Activated CD4-positive, alpha-beta T cell treated with anti-CD3 and anti-CD28 coated beads for 4 hours (primary cell): ENCODE data around the gene RPS19BP1.
"Not testable (repeated sequence)": the region's sequence is repeated elsewhere in the genome, so short reads cannot be mapped to it uniquely, and the experiment has no call there.

Source experiments
- DNase-seq, 2 donors: peaks; one replicate each; pipeline ENCODE4 v3.0.0-alpha.2; 2020

Gene RPS19BP1

DNA sequence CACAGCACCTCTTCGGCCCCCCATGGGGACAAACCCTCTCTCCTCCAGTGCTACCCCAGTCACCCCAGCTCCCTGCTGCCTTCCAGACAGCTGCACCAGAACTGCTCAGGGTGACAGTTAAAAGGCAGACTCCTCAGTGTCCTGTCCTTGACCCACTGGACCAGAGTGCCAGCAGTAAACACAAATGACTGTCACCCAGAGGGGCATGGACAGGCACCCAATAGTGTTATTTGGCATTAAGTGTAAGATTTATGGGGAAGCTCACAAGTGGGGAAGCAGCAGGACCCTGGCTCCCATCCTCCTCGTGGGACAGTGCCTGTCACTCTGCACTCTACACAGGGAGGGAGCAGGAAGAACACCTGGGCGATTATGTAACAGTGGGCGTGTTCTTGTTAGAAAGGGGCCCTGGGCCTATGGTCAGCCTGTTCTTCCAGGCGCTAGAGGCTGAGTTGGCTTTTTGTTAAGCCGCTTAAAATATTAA, 5.0 kb downstream of the RPS19BP1 start:
- no peak for DNase-seq

DNA sequence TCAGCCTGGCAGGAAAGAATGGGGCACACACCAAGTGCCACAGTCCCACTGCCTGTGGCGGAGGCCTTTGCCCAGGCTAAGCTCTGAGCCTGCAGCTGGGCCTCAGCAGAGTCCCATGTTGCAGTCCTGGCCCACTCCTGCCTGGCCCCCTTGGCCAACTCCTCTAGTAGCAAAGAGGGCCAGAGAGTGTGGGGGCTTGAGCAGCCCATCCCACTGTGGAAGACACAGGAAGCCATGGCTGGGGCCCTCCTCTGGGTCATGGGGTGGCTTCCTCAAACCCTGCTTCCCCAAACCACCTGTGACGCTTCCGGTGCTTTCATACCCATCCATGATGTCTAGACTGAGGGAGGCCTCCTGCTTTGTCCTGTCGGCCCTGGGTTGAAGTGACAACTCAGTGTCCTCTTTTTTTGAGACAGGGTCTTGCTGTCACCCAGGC, 5.8 kb downstream of the RPS19BP1 start:
- no peak for DNase-seq

DNA sequence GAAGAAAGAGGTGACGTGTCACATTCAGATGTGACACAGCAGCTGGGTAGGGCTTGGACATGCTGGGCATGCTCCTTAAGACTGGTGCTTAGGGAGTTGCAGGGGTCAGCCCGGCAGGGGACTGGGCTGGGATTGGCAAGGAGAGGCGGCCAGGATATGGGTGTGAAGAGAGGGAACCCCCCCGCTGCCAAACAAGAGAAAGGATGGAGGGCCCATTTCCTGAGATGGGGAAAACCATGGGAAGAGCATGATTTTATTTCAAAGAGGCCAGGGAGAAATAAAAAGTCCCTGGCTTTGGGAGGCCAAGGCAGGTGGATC, 6.9 kb downstream of the RPS19BP1 start:
- DNase-seq, result no peak

DNA sequence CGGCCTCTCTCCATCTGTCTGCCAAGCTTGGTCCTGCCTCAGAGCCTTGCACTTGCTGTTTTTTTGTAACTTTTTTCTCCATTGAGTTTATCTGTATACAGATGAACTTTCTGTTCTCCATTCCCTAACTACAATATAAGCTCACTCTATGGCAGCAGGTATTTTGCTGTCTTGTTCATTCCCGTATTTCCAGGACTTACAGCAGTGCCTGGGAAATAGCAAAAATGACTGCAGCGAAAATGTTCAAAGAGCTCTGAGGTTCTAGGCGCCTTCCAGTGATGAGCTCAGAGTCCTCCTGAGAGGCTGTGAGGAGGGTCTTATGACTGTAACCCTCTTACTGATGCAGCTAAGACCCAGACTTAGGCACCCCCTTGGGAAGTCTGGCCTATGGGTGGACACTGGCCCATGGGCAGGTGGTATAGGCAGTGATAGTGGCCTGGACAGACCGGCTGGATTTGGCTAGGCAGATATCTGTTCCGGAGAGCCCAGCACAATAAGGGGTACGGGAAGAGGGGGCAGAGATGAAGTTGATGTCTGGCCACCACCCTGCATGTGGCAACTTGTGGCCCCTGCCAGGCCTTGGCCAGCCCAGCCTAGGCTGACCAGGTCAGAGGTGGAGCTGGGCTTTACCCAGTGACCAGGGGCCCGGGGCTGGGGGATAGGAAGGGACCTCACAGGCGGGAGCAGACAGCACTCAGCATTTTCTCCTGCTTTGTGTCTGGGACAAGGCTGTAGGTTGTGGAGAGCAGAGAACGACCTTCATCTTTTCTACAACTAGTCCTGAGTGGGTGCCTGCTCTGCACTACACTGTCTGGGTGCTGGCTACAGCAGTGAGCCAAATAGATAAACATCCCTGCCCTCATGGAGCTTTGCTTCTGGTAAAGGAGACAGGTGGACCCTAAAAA, 7.5 kb downstream of the RPS19BP1 start:
- no peak for DNase-seq

DNA sequence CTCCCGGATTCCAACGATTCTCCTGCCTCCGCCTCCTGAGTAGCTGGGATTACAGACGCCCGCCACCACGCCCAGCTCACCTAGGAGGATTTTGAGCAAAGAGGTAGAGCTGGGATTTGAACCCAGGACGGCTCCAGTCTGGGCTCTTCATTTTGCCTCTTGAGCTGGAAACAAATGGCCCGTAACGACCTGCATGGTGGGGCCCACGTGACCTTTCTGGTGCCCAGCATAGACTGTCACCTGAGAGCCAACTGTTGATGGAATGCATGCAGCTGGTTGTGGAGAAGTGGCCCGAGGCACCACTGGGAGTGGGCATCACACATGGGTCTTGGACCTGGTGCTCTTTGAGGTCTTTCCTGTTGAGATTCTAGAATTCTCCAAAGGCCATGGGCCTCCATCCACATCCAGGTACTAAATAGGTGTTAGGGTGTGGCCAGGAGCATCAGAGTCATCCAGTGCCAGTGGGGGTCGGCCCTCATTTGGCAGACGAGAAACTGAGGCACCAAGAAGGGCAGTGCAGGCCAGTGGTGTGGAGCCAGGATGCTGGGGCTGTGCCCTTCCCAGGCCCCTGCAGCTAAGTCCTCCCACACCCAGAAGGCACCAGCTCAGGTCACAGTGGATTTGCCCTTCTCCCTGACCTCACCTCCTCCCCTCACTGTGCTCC, 8.3 kb downstream of the RPS19BP1 start:
- DNase-seq, result no peak

DNA sequence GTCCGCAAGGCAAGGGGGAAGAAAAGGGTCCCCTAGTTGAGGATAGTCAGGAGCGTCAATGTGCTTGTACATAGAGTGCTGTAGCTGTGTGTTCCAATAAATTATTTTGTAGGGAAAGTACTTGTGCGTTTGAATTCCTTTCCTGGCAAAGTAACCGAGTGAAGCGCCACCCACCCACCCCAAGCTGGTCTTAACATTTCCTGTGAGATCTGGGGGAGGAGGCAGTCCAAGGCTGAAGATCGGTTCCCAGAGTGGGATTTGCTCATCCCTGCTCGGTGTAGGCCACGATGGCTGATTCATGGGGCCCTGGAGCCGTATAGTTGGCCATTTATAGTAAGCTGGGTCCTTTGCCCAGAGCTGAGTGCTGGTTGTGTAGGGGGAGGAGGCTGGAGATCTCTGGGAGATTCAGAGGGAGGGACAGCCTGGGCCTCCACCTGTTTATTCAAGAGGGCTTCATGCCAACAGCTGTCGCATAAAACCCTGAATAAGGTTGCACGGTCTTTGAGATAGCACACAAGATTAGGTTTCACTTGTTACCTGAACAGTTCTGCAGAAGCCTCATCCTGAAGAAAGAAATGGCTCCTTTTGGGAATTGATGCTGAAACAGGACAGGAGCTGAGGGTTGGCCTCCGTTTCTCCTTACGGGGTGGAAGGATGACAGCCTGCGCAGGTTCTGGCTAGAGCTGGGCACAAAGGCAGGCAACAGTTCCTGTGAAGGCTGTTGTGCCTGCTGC, 9.8 kb downstream of the RPS19BP1 start:
- no peak for DNase-seq

DNA sequence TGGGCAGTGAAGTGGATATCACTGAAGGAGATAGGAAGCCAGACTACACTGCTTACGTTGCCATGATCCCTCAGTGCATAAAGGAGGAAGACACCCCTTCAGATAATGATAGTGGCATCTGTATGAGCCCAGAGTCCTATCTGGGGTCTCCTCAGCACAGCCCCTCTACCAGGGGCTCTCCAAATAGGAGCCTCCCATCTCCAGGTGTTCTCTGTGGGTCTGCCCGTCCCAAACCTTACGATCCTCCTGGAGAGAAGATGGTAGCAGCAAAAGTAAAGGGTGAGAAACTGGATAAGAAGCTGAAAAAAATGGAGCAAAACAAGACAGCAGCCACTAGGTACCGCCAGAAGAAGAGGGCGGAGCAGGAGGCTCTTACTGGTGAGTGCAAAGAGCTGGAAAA, 10.5 kb downstream of the RPS19BP1 start:
- not testable (repeated sequence) for DNase-seq

DNA sequence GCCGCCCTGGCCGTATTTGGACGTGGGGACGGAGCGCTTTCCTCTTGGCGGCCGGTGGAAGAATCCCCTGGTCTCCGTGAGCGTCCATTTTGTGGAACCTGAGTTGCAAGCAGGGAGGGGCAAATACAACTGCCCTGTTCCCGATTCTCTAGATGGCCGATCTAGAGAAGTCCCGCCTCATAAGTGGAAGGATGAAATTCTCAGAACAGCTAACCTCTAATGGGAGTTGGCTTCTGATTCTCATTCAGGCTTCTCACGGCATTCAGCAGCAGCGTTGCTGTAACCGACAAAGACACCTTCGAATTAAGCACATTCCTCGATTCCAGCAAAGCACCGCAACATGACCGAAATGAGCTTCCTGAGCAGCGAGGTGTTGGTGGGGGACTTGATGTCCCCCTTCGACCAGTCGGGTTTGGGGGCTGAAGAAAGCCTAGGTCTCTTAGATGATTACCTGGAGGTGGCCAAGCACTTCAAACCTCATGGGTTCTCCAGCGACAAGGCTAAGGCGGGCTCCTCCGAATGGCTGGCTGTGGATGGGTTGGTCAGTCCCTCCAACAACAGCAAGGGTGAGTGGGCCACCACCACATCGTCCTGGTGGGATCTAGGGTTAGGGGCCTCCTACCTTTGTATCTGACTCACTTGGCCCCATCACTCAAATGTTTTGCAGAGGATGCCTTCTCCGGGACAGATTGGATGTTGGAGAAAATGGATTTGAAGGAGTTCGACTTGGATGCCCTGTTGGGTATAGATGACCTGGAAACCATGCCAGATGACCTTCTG, 11.3 kb downstream of the RPS19BP1 start:
- not testable (repeated sequence) for DNase-seq

DNA sequence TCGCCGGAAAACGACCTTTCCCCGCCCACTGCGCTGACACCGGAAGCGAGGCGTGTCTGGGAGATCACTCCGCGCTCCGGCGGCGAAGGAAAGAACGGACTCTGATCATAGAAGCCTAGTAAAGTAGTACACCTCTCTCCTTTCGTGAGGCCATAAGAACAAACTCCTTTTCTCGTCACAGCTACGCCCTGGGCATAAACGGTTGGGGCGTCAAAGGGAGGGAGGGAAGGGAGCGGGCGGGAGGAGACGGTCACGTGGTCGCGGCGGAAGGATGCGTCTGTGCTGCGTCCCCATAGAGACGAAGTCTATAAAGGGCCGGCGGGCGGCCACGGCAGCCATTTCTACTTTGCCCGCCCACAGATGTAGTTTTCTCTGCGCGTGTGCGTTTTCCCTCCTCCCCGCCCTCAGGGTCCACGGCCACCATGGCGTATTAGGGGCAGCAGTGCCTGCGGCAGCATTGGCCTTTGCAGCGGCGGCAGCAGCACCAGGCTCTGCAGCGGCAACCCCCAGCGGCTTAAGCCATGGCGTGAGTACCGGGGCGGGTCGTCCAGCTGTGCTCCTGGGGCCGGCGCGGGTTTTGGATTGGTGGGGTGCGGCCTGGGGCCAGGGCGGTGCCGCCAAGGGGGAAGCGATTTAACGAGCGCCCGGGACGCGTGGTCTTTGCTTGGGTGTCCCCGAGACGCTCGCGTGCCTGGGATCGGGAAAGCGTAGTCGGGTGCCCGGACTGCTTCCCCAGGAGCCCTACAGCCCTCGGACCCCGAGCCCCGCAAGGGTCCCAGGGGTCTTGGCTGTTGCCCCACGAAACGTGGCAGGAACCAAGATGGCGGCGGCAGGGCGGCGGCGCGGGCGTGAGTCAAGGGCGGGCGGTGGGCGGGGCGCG, 12.1 kb downstream of the RPS19BP1 start, which contains the start of gene ATF4:
ATF4 (plus strand) TSS at position 337 of the 880 bp plus-strand sequence. CDS start 884 bp downstream, outside the sequence.
- peak; percentile 93 to 96 for DNase-seq

DNA sequence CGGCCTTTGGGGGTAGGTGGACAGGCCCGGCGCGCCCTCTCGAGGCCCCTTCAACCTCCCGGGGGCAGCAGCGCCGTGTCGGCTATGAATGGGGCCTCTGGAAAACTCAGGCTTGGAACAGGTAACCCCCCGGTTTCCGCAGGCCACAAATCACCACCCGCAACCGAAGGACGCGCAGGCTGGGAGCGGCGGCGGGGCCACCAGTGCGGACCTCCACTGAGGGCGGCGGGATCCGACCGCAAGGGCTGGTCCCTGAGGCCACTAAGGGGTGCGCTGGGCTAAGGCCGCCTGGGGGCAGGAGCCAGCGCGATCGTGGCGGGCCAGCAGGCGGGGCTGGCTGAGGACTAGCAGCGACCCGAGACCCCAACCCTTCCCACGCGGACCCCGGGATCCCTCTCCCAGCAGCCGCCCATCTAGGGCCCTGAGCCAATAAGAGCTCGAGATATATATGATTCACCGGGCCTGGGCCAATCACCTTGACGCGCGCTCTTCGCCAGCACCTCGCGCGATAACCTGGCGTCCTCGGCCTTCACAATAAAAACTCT, 12.8 kb downstream of the RPS19BP1 start:
- peak in 1 of 2 donors; percentile 98 for DNase-seq

DNA sequence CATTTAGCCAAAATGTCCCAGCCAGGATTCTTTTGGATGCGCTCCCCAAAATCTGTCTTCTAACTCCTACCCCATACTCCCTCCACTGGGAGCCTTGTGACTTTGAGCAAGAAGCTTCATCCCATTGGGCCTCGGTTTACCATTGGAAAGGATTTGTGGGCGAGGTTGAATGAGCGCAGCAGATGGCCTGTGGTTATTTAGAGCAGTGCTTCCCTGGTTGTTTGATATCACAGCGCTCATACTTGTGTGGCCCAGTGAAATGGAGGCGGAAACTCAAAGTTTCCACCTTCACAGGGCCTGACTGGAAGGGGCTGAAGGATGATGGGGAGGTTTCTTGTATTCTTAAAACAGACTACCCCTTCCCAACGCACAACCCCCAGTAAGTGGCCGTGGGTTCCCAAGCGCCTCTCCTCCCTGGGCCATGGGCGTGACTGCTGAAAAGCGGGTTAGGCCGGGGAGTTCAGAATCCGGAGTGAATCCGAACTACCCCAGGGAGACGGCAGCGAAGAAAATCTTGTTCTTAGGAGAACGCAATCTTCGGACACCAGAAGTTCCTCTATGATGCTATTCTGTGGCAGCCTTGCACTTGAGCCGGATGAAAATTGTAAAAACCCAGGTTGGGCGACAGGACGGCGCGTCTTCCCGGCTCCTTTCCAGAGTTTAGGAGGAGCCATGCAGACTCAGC, 13.4 kb downstream of the RPS19BP1 start:
- DNase-seq, result no peak

DNA sequence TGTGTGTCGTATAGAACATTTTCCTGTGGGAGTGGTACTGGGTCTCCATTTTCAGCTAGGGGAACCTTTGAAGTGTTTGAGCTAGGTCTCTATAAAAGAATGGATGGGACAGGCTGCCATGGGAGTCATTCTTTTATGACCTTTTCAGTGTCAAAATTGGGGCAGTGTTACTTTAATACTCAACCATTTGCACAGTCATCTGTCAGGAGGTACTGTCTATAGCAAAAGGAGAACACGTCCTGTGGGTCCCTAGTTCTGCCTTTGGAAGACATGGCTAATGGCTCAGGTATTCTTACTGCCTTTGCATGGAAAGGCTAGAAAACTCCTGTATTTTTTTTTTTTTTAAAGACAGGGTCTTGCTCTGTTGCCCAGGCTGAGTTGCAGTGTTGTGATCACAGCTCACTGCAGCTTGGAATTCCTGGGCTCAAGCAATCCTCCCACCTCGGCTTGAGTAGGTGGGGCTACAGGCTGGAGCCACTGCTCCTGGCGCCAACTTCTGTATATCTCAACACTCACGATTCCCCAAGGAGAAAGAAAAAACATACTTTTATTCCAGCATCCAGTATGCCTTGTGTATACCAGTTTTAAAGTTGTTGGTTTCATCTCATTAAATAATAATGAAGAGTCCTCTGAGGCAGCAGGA, 14.3 kb downstream of the RPS19BP1 start:
- no peak for DNase-seq

DNA sequence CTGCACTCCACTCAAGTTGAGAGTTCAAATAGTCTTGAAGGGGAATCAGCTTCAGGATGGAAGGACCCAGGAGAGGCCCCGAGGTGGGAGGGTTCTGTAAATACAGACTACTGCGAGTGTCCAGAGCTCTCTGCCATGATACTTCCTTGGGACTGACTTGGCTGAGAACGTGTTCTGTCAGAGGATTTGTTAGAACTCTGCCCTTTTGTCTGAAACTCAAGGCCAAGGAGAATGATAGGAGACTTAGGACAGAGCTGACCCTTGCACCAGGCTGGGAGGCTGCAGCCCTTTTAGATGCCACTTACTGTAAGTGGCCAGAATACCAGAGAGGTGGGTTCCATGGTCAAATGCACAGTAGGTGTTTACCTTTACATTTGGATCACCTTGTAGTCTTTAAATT, 15.1 kb downstream of the RPS19BP1 start:
- DNase-seq, result no peak

DNA sequence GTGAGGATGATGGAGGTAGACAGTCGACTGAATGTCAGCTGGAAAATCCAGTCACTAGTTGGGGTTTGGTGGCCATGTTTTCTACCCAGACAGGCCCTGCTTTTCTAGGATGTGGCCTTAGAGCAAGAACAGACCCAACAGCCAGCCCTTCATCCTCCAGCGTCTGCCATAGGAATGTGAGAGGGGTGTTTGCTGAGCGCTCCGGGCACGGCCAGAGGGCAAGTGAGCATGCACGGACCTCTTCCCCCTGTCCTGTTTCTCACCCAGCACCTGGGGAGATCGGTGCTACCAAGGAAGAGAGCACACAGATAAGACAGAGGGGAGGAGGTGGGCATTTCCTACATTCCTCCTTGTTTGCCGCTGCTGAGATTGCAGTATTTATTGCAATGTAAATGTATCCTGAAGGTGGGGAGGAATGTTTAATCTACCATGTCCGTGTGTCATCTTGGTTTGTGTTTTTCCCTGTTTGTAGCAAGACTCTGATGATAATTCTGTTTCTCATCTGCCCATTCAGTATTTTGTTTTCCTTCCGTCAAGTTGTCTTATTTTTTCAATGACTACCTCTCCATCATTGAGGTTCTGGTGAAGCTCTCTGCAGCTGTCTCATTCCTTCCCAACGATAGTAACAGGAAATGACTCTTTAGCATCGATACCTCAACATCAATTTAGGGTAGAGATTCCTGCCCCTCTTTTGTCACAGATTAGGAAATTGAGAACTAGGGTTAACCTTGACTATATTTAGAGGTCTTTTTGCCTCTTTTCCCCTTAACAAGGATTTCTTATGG, 17.1 kb downstream of the RPS19BP1 start:
- DNase-seq, result no peak

DNA sequence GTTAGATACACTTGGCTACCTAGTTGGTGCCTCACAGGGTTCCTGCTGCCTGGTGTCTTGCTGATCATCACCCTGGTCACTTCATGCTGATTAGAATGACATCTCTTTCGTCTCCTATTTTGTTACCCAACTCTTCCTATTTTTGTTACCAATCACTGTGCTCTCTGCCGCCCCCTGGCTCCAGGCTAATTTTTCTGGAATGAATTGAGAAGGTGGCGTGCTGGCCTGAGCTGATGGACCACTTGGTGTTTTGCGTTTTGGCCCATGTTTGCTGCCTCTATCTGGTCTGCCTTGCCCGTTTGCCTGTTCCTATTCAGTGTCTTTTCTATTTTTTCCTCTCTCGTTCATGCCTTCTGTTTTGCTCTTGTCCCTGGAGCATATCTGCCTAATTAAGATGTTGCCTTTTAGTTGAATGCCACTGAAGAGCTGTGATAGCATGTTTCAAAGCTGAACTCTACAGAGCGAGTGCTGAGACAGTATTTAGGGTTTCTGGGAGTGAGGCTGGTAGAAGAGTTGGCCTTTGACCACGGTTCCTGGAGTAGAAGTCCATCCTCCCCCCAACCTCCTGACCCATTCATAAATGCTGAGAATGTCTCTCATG, 18.1 kb downstream of the RPS19BP1 start:
- DNase-seq, result peak in 1 of 2 donors; percentile 62

DNA sequence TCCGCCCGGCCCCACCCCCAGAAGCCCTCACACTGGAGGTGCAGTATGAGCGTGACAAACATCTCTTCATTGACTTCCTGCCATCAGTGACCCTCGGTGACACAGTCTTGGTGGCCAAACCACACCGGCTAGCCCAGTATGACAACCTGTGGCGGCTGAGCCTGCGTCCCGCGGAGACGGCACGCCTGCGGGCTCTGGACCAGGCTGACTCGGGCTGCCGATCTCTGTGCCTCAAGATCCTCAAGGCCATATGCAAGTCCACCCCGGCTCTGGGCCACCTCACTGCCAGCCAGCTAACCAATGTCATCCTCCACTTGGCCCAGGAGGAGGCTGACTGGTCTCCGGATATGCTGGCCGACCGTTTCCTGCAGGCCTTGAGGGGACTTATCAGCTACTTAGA, 18.8 kb downstream of the RPS19BP1 start:
- no peak for DNase-seq

DNA sequence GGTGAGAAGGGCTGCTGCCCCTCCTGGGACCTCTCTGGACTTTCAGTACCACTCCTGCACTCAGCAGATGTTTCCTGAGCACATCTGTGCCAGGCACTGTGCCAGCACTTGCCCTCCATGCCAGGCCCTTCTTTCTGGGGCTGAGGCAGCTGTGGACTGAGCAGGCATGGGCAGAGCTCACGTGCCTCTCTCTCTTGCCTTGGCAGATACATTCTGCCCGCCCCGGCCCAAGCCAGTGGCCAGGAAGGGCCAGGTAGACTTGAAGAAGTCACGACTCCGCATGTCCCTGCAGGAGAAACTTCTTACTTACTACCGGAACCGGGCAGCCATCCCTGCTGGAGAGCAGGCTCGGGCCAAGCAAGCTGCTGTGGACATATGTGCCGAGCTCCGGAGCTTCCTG, 20.5 kb downstream of the RPS19BP1 start:
- no peak for DNase-seq

DNA sequence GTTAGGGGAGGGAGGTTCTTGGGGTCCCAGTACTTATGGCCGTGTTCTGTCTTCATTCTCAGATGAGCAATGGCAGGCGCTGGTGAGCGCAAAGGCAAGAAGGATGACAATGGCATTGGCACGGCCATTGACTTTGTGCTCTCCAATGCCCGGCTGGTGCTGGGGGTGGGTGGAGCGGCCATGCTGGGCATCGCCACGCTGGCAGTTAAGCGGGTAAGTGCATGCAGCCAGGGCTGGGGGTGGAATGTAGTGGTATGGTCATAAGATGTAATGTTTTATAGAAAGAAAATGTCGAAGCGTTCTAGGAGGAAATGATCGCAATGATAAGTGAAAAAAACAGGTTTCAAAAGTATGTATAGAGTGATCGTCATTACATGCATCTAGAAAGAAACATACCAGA, 21.3 kb downstream of the RPS19BP1 start:
- DNase-seq, result no peak
